ENCODE measurements around the gene MBOAT7. TPM values are rescaled to one million over a fixed set of nuclear protein-coding genes. Genes with fewer than 3 reads are reported as not detected.
"Not testable (repeated sequence)": the region's sequence is repeated elsewhere in the genome, so short reads cannot be mapped to it uniquely, and the experiment has no call there.

MBOAT7 gene
- total RNA-seq, 1 experiment from 2014 or later = 123 TPM

DNA sequence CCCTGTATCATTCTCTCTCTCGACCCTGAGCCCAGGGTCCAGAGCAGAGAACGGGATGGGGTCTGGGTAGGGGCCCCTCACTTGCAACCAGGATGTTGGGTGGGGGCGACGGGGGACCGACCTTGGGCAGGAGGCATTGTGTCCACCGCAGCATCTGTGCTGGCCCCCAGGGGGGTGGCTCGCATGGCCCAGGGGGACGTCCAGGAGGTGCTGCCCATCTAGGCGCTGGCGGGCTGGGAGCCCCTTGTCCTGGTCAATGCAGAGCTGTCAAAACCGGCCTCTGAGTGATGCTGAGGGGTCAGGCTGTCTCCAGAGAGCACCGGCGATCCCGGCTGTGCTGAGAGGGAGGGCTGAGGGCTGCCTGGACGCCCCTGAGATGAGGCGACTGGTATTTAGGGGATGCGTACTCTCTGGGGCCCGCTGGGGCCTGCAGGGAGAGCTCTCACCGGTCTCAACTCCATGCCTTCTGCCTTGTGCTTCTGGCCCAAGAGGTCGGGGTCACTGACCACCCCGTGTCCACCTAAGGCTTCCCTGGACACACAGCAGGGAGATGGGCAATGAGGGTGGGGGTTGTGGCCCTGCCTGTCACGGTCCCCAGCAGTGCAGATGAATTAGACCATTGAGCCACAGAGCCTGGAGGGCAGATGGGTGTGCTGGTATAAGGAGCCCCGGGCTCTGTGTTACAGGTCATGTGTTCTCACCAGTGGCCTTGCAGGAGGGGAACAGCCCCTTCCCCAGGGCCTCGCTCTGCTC is 19.9 kb upstream of the MBOAT7 start:
- no peak for DNase-seq (ENCODE audit: low read depth)

DNA sequence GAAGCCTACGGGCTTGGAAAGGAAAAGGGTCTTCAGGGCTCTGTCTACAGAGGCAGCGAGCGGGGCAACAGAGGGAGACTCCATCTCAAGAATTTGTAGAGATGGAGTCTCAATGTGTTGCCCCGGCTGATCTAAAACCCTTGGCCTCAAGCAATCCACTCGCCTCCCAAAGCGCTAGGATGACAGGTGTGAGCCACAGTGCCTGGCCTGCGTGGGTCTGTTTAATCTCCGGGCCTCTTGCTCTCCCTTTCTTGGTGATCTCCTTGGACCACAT is 19.3 kb upstream of the MBOAT7 start:
- peak; percentile 42 for DNase-seq (ENCODE audit: low read depth)

DNA sequence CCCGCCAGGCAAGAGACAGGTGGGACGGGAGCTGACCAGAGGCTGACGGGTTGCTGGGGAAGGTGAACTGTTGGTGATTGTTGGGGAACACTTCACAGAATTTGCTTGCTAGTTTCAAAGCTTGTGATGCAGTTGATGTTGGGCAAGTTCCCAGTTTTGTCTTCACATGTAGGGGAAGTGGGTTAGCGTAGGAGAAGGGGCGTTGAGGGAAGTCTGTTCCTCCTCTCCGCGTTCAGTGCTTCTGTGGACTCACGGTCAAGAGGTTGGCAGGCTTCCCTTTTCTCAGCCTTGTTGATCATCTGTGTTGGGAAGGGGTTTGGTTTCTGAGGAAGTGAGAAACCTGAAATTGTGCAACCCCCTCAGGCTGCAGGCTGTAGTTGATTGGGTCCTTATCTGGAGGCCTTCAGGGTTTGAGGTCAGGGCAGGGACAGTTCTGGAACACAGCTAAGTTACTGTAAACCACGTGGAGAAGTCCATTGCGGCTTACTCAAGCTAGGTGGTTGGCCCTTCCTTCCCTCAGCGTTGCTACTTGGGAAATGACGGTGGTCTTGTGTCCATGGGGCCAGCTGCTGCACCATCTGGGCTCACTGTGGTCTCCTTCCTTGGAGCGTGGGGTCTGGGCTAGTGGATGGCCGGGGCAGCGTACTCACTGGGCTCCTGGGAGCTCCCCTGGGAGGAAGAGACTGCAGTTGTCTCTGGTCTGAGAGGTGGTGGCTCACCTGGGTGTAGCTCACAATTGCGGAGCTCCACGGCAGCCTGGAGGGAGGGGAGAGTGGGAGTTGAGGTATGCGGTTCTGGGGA is 18.8 kb upstream of the MBOAT7 start:
- peak; percentile 71 for DNase-seq (ENCODE audit: low read depth)

DNA sequence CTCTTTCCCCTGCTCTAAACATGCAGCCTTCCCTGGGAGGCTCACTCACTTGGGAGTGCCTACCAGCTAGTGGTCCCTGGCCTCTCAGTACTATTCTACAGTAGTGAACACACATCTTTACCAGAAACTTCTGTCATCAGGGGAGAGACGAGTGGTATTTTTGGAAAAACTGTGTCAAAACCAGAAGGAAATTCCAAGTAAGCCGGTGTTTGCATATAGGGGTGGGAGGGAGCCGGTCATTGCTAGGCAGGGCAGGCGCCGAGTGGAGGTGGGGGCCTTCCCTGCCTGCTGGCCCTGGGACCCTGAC is 18.2 kb upstream of the MBOAT7 start:
- no peak for DNase-seq (ENCODE audit: low read depth)

DNA sequence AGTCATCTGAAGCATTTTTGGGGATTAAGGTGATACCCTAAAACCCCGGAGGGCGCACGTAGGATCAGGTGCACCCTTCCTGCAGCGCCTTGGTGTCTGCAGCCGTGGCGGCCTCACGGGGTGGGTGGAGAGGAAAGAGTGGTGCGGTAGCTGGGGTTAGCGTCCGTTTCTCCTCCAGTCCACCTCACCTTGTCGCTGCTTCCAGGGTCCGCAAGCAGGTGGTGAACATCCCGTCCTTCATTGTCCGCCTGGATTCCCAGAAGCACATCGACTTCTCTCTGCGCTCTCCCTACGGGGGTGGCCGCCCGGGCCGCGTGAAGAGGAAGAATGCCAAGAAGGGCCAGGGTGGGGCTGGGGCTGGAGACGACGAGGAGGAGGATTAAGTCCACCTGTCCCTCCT is 17.8 kb upstream of the MBOAT7 start:
- not testable (repeated sequence) for DNase-seq (ENCODE audit: low read depth)

DNA sequence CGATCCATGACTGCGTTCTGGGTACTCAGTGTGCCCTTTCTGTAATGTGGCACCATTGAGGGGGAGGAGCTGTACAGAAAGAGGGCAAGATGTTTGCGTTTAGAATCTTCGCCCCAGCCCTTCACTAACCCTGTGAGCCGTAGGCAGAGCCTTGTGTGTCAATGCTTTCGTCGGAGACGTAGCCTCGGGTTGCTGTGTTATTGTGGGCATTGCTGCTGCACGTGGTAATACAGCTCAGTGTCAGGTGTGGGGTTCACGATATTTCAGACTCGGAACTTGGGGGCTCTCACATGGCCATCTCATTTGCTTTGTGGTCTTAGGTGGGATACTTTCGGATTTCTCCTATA is 17.4 kb upstream of the MBOAT7 start:
- DNase-seq (ENCODE audit: low read depth) = no peak

DNA sequence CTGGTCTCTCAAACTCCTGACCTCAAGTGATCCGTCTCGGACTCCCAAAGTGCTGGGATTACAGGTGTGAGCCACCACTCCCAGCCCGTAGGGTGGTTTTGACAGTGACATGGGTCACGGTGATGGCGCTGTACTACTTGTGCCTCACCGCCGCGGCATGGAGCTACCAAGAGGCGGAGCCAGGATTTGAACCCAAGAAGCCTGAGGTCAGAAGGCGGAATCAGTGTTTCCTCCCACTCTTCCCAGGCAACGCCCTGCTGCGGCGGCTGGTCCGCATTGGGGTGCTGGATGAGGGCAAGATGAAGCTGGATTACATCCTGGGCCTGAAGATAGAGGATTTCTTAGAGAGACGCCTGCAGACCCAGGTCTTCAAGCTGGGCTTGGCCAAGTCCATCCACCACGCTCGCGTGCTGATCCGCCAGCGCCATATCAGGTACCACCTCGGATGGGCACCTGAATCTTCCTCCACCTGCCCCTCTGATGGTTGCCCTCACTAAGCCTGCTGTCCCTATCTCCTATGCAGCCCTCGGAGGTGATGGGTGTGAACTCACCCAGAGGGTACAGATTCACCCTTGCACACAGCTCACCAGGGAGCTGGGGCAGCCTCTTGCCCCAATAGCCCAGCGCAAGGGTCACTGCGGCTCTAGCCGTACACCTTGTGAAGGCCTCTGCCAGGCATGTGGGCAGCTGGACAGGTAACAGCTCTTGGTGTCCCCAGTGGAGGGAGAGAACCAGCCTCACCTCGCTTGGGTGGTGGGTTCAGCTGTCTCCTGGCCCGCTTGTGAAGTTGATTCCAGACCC is 16.9 kb upstream of the MBOAT7 start:
- DNase-seq (ENCODE audit: low read depth) = no peak

DNA sequence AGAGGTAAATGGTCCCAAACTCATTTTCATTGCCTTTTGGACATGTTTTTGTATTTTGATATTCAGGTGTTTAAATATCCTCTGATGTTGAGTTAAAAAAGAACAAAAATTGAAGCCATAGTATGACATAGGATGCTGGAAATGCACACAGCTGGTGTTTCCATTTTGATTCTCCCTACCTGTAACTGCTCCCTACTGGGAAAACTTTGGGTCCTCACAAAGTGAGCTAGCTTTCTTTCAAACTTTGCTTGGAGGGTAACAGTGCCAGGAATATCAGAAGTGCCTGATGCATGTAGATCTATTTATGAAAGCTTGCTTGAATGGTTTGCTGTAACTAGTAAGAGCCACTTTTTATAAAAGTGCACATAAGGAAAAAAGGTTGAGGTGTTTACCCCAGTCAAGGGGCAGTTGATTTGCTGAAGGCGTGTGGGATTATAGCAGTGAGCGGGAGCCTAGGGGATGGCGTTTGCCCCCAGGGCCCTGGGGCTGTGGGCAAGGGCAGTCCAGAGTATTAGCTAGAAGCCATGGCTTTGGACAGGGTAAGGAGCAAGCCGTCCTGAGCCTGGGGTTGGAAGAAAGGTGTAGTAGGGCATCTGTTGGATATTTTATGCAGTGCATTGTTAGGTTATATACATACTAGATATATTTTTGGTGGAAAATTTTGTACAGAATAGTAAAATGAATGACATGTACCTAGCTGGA is 15.5 kb upstream of the MBOAT7 start:
- no peak for DNase-seq (ENCODE audit: low read depth)

DNA sequence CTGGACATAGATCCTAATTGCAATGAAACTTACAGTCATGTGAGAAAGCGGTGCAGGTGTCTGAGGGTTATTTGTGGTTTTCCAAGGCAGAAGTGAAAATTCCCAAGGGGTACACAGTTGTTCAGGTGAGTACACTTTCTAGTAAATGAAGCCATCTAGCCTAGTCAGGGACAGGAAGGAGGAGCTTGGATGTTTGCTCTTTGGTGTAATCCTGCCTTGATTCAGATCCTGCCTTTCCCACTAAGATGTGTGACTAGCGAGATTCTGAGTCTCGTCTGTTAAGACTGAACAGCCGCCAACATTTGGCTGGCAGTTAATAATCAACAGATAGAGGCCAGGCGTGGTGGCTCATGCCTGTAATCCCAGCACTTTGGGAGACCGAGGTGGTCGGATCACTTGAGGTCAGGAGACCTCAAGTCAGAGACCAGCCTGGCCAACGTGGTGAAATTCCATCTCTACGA is 13.8 kb upstream of the MBOAT7 start:
- no peak for DNase-seq (ENCODE audit: low read depth)

DNA sequence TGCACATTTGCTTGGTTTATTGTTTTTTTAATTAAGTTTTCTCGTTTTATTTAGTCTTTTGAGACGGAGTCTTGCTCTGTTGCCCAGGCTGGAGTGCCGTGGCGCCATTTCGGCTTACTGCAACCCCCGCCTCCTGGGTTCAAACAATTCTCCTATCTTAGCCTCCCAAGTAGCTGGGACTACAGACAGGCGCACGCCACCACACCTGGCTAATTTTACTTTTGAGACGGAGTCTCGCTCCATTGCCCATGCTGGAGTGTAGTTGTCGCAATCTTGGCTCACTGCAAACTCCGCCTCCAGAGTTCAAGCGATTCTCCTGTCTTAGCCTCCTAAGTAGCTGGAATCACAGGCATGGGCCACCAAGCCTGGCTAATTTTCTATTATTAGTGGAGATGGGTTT is 12.6 kb upstream of the MBOAT7 start:
- no peak for DNase-seq (ENCODE audit: low read depth)

DNA sequence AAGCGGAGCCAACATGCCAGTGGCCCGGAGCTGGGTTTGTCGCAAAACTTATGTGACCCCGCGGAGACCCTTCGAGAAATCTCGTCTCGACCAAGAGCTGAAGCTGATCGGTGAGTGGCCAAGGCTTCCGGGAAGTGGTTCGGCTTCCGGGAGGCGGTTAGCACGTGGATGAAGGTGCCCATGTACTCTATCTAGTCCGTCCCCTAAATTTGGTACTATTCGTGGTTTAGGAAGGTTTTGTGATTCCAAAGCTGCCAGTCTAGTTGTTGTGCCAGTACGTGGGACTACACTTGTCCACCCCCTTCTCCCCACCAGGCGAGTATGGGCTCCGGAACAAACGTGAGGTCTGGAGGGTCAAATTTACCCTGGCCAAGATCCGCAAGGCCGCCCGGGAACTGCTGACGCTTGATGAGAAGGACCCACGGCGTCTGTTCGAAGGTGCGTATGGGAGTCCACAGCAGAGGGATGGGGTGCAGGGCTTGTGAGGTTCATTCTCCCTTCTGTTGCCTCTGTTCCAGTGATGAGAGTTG is 11.9 kb upstream of the MBOAT7 start:
- DNase-seq (ENCODE audit: low read depth) = no peak

DNA sequence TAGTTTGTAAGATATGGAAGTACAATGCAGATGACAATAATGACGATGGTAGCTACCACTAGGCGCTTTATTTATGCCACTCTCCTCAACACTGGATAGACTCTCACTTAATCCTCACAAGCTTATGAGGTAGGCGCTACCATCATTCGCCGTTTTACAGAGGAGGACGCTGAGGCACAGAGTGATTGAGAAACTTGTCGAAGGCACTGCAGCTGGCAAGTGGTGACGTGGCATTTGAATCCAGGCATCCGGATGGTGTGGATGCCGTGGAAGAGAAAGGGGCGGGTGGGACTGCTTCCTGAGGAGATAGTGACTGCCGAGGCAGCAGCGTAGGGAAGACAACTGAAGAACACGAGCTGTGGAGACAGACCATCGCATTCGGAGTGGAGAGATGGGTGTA is 10.0 kb upstream of the MBOAT7 start:
- no peak for DNase-seq (ENCODE audit: low read depth)

DNA sequence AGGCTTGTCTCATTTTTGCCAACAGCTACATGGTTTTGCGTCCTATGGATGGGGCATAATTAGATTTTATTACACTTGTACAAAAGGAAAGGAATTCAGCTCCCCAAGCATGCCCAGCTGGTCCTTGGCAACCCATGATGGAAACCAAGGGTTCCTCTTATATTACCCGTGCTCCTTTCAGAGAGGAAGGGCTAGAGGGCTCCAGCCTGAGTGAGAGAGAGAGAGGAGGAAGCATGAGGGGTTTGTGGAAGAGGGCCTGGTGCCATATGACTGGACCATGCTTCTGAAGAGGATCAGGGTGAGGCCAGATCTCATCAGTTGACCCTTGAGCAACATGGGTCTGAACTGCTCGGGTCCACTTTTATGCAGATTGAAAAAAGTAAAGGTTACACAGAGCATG is 7.7 kb upstream of the MBOAT7 start:
- DNase-seq (ENCODE audit: low read depth) = no peak

DNA sequence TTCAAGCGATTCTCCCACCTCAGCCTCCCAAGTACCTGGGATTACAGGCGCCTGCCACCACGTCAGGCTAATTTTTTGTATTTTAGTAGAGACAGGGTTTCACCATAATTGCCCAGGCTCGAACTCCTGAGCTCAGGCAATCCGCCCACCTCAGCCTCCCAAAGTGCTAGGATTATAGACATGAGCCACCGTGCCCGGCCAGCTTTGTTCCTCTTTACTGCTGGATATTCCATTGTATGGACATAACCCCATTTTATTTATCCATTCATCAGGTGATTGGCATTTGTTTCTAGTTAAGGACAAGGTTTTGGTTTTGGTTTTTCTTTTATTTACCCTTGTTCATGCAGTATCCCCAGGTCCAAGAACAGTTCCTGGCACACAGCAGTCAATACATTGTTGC is 7.2 kb upstream of the MBOAT7 start:
- DNase-seq (ENCODE audit: low read depth) = no peak

DNA sequence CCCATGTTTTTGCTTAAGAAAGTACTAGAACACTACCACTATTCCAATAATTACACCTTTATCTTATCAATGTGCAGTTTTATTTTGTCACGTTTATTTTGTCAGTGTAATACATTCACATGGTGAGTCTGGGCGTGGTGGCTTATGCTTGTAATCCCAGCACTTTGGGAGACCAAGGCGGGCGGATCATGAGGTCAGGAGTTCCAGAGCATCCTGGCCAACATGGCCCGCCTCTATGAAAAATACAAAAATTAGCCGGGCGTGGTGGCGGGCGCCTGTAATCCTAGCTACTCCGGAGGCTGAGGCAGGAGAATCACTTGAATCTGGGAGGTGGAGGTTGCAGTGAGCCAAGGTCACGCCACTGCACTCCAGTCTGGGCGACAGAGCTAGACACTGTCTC is 5.1 kb upstream of the MBOAT7 start:
- DNase-seq (ENCODE audit: low read depth) = not testable (repeated sequence)

DNA sequence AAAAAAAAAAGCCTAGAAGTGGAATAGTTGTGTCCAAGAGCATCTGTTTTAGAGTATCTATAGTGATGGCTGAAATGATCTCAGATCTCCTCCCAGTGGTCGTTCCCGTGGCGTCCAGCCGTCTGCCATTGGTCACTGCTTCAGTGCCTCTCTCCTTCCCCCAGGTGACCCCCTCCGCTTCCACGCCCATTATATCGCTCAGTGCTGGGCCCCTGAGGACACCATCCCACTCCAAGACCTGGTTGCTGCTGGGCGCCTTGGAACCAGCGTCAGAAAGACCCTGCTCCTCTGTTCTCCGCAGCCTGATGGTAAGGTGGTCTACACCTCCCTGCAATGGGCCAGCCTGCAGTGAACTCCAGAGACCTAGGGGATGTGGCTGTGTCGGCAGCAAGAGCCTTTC is 3.6 kb upstream of the MBOAT7 start:
- DNase-seq (ENCODE audit: low read depth) = no peak

DNA sequence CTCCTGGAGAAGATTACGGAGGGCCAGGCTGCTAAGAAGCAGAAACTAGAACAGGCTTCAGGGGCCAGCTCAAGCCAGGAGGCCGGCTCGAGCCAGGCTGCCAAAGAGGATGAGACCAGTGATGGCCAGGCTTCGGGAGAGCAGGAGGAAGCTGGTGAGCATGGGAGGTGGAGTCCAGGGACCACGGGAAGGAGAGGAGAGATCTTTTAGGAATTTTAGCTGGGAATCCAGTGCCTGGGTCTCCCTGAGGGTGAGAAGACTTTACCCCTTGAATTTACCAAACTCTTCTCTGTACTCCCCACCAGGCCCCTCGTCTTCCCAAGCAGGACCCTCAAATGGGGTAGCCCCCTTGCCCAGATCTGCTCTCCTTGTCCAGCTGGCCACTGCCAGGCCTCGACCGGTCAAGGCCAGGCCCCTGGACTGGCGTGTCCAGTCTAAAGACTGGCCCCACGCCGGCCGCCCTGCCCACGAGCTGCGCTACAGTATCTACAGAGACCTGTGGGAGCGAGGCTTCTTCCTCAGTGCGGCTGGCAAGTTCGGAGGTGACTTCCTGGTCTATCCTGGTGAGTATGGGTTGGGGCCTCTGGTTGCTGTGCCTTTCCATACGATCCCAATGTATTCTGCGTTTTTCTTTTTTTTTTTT is 2.6 kb upstream of the MBOAT7 start:
- peak; percentile 16 for DNase-seq (ENCODE audit: low read depth)

DNA sequence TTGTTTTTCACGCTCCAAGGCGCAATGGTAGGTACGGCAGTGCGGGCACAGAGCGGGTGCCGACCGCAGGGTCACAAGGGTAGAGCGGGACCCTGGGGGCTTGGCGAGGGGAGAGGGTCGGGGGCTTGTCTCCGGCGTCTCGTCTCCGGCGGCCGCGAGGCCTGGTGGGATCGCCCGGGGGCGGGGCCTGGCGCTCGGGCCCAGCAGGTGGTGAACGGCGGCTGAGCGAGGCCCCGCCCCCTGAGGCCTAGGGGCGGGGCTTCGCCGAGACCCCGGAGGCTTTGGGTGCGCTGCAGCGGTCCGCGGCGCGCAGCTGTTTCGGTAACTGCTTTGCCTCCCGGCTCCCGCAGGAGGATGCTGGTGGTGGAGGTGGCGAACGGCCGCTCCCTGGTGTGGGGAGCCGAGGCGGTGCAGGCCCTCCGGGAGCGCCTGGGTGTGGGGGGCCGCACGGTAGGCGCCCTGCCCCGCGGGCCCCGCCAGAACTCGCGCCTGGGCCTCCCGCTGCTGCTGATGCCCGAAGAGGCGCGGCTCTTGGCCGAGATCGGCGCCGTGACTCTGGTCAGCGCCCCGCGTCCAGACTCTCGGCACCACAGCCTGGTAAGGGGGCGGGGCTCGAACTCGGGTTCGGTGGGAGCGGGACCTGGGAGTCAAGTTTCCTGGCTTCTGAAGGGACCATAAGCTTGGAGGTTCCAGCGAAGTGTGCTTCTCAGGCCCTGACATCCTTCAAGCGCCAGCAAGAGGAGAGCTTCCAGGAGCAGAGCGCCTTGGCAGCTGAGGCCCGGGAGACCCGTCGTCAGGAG is 1.8 kb upstream of the MBOAT7 start, which contains the start of gene TSEN34:
Gene TSEN34 (plus strand): TSS at position 298 of the 800 bp plus-strand sequence. CDS start 57 bp downstream, at position 355.
- DNase-seq (ENCODE audit: low read depth) = peak; percentile 81

DNA sequence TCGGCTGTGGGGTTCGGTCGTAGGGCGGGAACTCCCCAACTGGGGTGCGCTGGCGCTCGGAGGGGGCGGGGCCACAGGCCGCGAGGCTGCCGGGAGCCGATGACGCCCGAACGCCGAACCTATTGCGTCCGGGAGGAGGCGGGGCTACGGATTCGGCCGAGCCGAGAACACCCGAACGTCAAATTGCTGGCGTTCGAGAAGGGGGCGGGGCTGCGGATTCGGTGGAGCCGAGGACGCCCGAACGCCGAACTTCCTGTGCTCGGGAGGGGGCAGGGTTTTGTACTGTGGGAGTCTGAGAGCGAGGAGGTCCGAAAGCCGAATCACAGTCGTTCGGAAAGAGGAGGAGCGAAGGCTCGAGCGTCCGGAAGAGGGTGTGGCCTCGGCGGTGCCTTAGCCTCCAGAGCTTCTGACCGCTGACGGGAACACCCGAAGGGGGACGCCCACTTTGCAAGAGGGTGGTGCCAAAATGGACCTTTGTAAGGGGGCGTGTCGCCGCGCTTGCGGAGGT is 1.2 kb upstream of the MBOAT7 start:
- DNase-seq (ENCODE audit: low read depth) = peak; percentile 99

All from LHCN-M2 (cell line).